Activated naive CD8-positive, alpha-beta T cell treated with anti-CD3 and anti-CD28 coated beads, Interleukin-2, amount 10 ng/mL, durations not matched to agents 7 days and 5 days (primary cell): ENCODE results near the gene PUSL1. TPM values are rescaled to one million over a fixed set of nuclear protein-coding genes. Genes with fewer than 3 reads are reported as not detected.
A peak's percentile ranks its signal among the peaks of the same experiment; 100 is the strongest.

ENCODE experiments used
- ATAC-seq: fragments of 150-1000 bp; cut with Tn5 transposase; one replicate; pipeline ENCODE4 v1.10.0; 2021; ENCODE audit warnings: low read depth, moderate library complexity
- POLR2A ChIA-PET: fragments of 350-600 bp; sonication (Branson Sonifier 250); formaldehyde crosslinking; loops from one replicate; lab custom pipeline; 2021; ENCODE audit warnings: antibody characterized with exemption; lab: Charles Lee
- DNase-seq: peaks from one replicate; pipeline ENCODE4 v3.0.0; 2021
- H3K27ac Mint-ChIP-seq: one replicate; pipeline ENCODE4 v1.8.0; 2022; ENCODE audit warnings: mild to moderate bottlenecking, mixed read lengths
- H3K27me3 Mint-ChIP-seq: one replicate; pipeline ENCODE4 v1.8.0; 2022; ENCODE audit warnings: mild to moderate bottlenecking, moderate library complexity, mixed read lengths
- H3K36me3 Mint-ChIP-seq: one replicate; pipeline ENCODE4 v1.8.0; 2021; ENCODE audit warnings: mild to moderate bottlenecking, mixed read lengths
- H3K4me1 Mint-ChIP-seq: one replicate; pipeline ENCODE4 v1.8.0; 2021; ENCODE audit warnings: mixed read lengths
- H3K4me3 Mint-ChIP-seq: one replicate; pipeline ENCODE4 v1.8.0; 2022; ENCODE audit warnings: mild to moderate bottlenecking, moderate library complexity, mixed read lengths
- H3K9me3 Mint-ChIP-seq: one replicate; pipeline ENCODE4 v1.8.0; 2021; ENCODE audit warnings: mixed read lengths
- total RNA-seq, 2 experiments: library from RNA; stranded (reverse); gene quantifications; one replicate each; pipeline ENCODE4 v1.2.3, GENCODE V29; 2021

Gene PUSL1
- total RNA-seq, 2 experiments from 2014 or later = 22.3 to 22.4 TPM

DNA sequence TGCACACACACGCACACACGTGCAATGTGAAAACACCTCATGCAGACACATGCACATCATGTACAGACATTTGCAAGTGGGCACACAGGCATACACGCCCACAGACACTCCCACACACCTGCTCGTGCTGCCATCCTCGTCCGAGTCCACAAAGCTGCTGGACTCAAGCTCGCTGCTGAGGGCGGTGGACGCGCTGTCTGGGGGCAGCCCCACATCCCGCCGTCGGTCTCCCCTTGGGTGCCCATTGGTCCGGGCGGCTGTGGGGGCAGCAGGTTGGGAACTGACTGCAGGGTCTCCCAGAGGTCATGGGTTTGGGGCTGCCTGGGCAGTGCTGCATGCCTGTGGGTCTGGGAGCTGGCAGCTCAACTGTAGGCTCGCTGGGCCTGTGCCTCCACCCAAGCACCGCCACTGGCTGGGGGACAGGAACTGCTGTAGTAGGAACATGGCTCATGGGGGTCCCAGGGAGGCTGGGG is 33.2 kb downstream of the PUSL1 start:
- no peaks in the 10 kb centered on the region for H3K9me3 Mint-ChIP-seq
- H3K27me3 Mint-ChIP-seq = no peaks in the 10 kb centered on the region
- H3K27ac Mint-ChIP-seq = no peak overlapping the region
- H3K4me1 Mint-ChIP-seq = no peaks in the 10 kb centered on the region
- POLR2A ChIA-PET = interaction anchor here (0.5 kb wide), 1 partner anchor 22 kb away, joined by 4 read pairs; no protein-coding TSS in a partner anchor
- H3K4me3 Mint-ChIP-seq = no peak overlapping the region
- ATAC-seq (no peak), DNase-seq (no peak)
- peaks cover 11% of the 10 kb centered on the region for H3K36me3 Mint-ChIP-seq

GRCh38 chr1:1342061-1342562 is 33.7 kb downstream of the PUSL1 start:
- ATAC-seq (no peak), DNase-seq (no peak)
- H3K36me3 Mint-ChIP-seq = peaks cover 11% of the 10 kb centered on the region
- no peak overlapping the region for H3K4me3 Mint-ChIP-seq
- H3K4me1 Mint-ChIP-seq = peaks cover 2% of the 10 kb centered on the region
- H3K9me3 Mint-ChIP-seq = no peaks in the 10 kb centered on the region
- POLR2A ChIA-PET = interaction anchor here (0.5 kb wide), 1 partner anchor 21 kb away, joined by 4 read pairs; no protein-coding TSS in a partner anchor
- H3K27ac Mint-ChIP-seq = no peak overlapping the region
- H3K27me3 Mint-ChIP-seq = no peaks in the 10 kb centered on the region

DNA sequence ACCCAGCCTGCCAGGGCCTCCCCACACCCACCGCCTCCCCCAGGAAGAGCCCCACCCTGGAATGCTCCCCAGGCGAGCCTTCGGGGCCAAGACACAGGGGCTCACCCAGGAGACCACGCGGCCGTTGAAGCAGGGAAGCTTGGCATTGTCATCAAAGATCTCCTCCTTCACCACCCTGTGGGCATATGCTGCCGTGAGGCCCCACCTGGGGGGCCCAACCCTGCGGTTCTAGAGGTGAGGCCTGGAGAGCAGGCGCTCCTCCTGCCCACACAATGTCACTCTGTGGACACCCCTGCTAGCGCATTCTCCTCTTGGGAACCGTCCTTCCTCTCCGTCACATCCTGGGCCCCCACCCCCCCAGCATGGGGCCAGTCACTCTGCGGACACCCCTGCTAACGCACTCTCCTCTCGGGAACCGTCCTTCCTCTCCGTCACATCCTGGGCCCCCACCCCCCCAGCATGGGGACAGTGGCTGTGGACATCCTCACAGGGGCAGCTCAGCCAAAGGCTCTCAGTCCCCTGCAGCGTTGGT is 34.3 kb downstream of the PUSL1 start:
- no peaks in the 10 kb centered on the region for H3K27me3 Mint-ChIP-seq
- H3K4me3 Mint-ChIP-seq = no peak overlapping the region
- no peak overlapping the region for H3K27ac Mint-ChIP-seq
- peaks cover 5% of the 10 kb centered on the region for H3K4me1 Mint-ChIP-seq
- H3K36me3 Mint-ChIP-seq = peaks cover 11% of the 10 kb centered on the region
- no peaks in the 10 kb centered on the region for H3K9me3 Mint-ChIP-seq
- ATAC-seq (no peak), DNase-seq (no peak)
- POLR2A ChIA-PET = no interaction called here

- POLR2A ChIA-PET = no interaction called here
- no peak overlapping the region for H3K27ac Mint-ChIP-seq
- no peak for ATAC-seq
Observed at GRCh38 chr1:1343811-1344421, 35.5 kb downstream of the PUSL1 start.

DNA sequence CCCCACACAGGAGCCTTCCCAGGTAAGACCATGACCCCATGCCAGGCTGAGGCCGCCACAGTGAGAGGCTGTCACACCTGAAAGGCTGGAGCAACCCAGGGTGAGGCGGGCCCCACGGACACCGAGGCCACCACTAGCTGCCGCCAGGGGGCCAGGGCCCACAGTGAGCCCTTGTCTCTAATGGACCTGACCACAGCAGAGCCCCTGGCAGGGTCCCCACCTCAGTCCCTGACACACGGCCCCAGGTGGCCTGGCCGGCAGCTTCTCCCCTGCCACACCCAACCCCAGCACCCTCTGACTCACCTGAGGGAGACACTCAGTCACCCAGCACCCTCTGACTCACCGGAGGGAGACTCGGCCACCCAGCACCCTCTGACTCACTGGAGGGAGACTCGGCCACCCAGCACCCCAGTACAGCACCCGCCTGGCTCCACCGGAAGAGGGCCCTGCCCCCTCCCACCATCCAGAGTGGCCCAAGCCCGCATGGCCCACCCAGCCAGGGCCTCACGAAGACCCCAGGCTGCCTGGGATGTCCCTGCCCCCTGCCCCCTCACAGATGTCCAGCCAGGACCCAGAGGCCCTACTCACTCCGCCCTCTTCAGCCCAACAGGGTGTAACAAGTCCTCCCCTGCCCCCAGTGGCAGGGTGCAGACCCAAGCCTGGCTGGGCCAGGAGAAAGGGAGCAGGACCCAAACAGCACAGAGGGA is 36.4 kb downstream of the PUSL1 start:
- no peak for ATAC-seq
- no peak for DNase-seq
- peaks cover 11% of the 10 kb centered on the region for H3K36me3 Mint-ChIP-seq

More at GRCh38 chr1:1343811-1344421, 35.5 kb downstream of the PUSL1 start:
- Mint-ChIP-seq H3K27me3 (no peaks in the 10 kb centered on the region), H3K4me3 (no peak overlapping the region), H3K36me3 (peaks cover 11% of the 10 kb centered on the region), H3K9me3 (no peaks in the 10 kb centered on the region), H3K4me1 (peaks cover 5% of the 10 kb centered on the region)
- DNase-seq = no peak

DNA sequence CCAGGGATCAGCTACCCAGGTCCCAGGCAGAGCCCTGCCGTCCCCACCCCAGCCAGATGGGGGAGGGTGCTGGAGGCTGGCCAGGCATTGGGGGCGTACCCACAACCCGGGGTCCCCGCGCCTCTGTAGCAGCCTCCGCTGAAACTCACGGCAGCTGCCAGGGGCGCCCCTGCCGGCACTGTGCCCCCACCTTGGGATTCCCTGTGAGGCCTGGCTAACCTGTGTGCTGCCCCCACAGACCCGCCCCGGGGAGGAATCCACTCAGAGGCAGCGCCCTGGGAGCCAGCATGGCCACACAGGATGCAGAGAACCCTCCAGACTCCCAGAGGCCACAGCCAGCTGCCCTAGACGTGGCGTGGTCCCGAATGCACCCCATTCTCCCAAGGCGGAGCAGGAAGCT is 37.0 kb downstream of the PUSL1 start:
- DNase-seq = no peak
- POLR2A ChIA-PET = no interaction called here
- H3K27me3 Mint-ChIP-seq = no peaks in the 10 kb centered on the region
- H3K27ac Mint-ChIP-seq = no peak overlapping the region
- H3K36me3 Mint-ChIP-seq = peaks cover 11% of the 10 kb centered on the region
- no peak overlapping the region for H3K4me3 Mint-ChIP-seq
- no peak for ATAC-seq
- H3K4me1 Mint-ChIP-seq = peaks cover 5% of the 10 kb centered on the region
- H3K9me3 Mint-ChIP-seq = no peaks in the 10 kb centered on the region

More for the DNA sequence above, 36.4 kb downstream of the PUSL1 start:
- Mint-ChIP-seq H3K4me3 (no peak overlapping the region), H3K27me3 (no peaks in the 10 kb centered on the region), H3K27ac (no peak overlapping the region), H3K9me3 (no peaks in the 10 kb centered on the region), H3K4me1 (peaks cover 5% of the 10 kb centered on the region)
- POLR2A ChIA-PET = no interaction called here

GRCh38 chr1:1345860-1346500 is 37.6 kb downstream of the PUSL1 start:
- ATAC-seq = no peak
- no peaks in the 10 kb centered on the region for H3K9me3 Mint-ChIP-seq
- POLR2A ChIA-PET = interaction anchor here (1.1 kb wide), 1 partner anchor 11 kb away, joined by 3 read pairs; no protein-coding TSS in a partner anchor

GRCh38 chr1:1346501-1346890 is 38.1 kb downstream of the PUSL1 start:
- H3K4me3 Mint-ChIP-seq = no peak overlapping the region
- POLR2A ChIA-PET = interaction anchor here (1.1 kb wide), 1 partner anchor 12 kb away, joined by 3 read pairs; no protein-coding TSS in a partner anchor
- H3K36me3 Mint-ChIP-seq = peaks cover 1% of the 10 kb centered on the region
- no peaks in the 10 kb centered on the region for H3K27me3 Mint-ChIP-seq
- ATAC-seq = no peak
- no peak for DNase-seq
- H3K9me3 Mint-ChIP-seq = no peaks in the 10 kb centered on the region
- H3K4me1 Mint-ChIP-seq = peaks cover 5% of the 10 kb centered on the region
- no peak overlapping the region for H3K27ac Mint-ChIP-seq

More at GRCh38 chr1:1345860-1346500, 37.6 kb downstream of the PUSL1 start:
- Mint-ChIP-seq H3K36me3 (peaks cover 5% of the 10 kb centered on the region), H3K4me1 (peaks cover 5% of the 10 kb centered on the region), H3K4me3 (no peak overlapping the region), H3K27me3 (no peaks in the 10 kb centered on the region), H3K27ac (no peak overlapping the region)
- no peak for DNase-seq

DNA sequence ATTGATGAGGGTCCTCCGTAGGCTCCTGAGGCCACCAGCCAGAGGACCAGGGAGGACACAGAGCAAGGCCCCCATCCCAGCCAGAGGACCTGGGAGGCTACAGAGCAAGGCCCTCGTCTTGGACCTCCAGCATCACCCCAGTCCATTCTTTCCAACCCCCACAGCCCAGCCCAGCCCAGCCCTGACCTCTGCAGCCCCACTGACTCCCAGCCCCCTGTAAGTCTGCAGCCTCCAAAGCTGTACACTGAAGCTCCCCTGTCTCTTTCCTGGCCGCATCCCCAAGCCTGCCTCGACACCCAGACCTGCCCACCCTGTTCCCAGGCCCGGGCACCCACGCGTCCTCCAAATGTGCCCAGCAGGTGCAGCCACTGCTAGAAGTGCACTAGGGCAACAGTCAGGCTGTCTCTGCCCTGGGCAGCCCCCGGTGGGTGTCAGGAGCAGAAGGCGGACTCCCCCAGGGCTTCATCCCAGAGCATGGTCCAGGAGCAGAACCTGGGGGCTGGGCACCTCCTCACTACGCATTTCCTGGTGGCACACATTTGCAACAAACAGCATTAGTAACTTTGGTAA is 38.7 kb downstream of the PUSL1 start:
- no peak for ATAC-seq
- no peaks in the 10 kb centered on the region for H3K36me3 Mint-ChIP-seq
- DNase-seq = no peak
- H3K9me3 Mint-ChIP-seq = no peaks in the 10 kb centered on the region
- POLR2A ChIA-PET = interaction anchor here (1.1 to 1.4 kb wide), 3 partner anchors 12 to 334 kb away, joined by 3 to 6 read pairs (median 4); partner anchors contain the start of gene ISG15
- peaks cover 6% of the 10 kb centered on the region for H3K4me1 Mint-ChIP-seq
- peak overlapping the region; percentile 61 for H3K27ac Mint-ChIP-seq
- H3K4me3 Mint-ChIP-seq = peak overlapping the region; percentile 22
- peaks cover 3% of the 10 kb centered on the region for H3K27me3 Mint-ChIP-seq

GRCh38 chr1:1347663-1348419 is 39.4 kb downstream of the PUSL1 start:
- H3K27ac Mint-ChIP-seq = no peak overlapping the region
- no peak for ATAC-seq
- no peak for DNase-seq
- H3K4me1 Mint-ChIP-seq = peaks cover 8% of the 10 kb centered on the region
- H3K9me3 Mint-ChIP-seq = no peaks in the 10 kb centered on the region
- POLR2A ChIA-PET = interaction anchor here (0.8 to 1.5 kb wide), 4 partner anchors 23 to 334 kb away, joined by 3 to 6 read pairs (median 4); partner anchors contain the start of genes CCNL2 and ISG15
- H3K4me3 Mint-ChIP-seq = peak overlapping the region; percentile 75
- H3K36me3 Mint-ChIP-seq = no peaks in the 10 kb centered on the region
- peaks cover 10% of the 10 kb centered on the region for H3K27me3 Mint-ChIP-seq

- Mint-ChIP-seq H3K36me3 (no peaks in the 10 kb centered on the region), H3K4me1 (peaks cover 8% of the 10 kb centered on the region), H3K27ac (peak overlapping the region; percentile 38), H3K27me3 (peaks cover 18% of the 10 kb centered on the region), H3K4me3 (peak overlapping the region; percentile 75), H3K9me3 (no peaks in the 10 kb centered on the region)
- DNase-seq = no peak
- POLR2A ChIA-PET = interaction anchor here (0.8 to 1.5 kb wide), 4 partner anchors 22 to 335 kb away, joined by 3 to 6 read pairs (median 4); partner anchors contain the start of genes CCNL2 and ISG15
- peak; percentile 28 for ATAC-seq
Observed at GRCh38 chr1:1348420-1349255, 40.2 kb downstream of the PUSL1 start.
